WTC11 (cell line): ENCODE results near the gene PHLPP1. TPM values are rescaled to one million over a fixed set of nuclear protein-coding genes. Genes with fewer than 3 reads are reported as not detected.

Experiments
- ATAC-seq: fragments of 200-7000 bp; cut with Tn5 transposase; 2 replicates; pipeline ENCODE4 v1.10.0; 2021; ENCODE audit warnings: mild to moderate bottlenecking, moderate library complexity
- CTCF ChIA-PET: fragments of 300-600 bp; sonication (Branson Sonifier 250); formaldehyde crosslinking; loops from one replicate; lab custom pipeline; 2021; ENCODE audit warnings: antibody characterized with exemption; lab: Charles Lee
- POLR2A ChIA-PET: fragments of 350-600 bp; sonication (Branson Sonifier 250); formaldehyde crosslinking; loops from one replicate; lab custom pipeline; 2021; ENCODE audit warnings: antibody characterized with exemption; lab: Charles Lee
- DNase-seq: peaks from one replicate; pipeline ENCODE4 v3.0.0; 2021; ENCODE audit warnings: low spot score
- H3K27ac Mint-ChIP-seq: 2 replicates; pipeline ENCODE4 v1.8.0; 2021; ENCODE audit warnings: mixed read lengths
- H3K27me3 Mint-ChIP-seq: 2 replicates; pipeline ENCODE4 v1.8.0; 2021; ENCODE audit warnings: low read depth, mild to moderate bottlenecking, moderate library complexity, mixed read lengths
- H3K36me3 Mint-ChIP-seq: 2 replicates; pipeline ENCODE4 v1.8.0; 2021; ENCODE audit warnings: mixed read lengths
- H3K4me1 Mint-ChIP-seq: 2 replicates; pipeline ENCODE4 v1.8.0; 2022; ENCODE audit warnings: mixed read lengths
- H3K4me3 Mint-ChIP-seq: 2 replicates; pipeline ENCODE4 v1.8.0; 2021; ENCODE audit warnings: mild to moderate bottlenecking, moderate library complexity, mixed read lengths
- H3K9me3 Mint-ChIP-seq: 2 replicates; pipeline ENCODE4 v1.8.0; 2021; ENCODE audit warnings: mixed read lengths
- AFF4 ChIP-seq: sonication (generic); formaldehyde crosslinking; IDR thresholded peaks from 2 replicates; pipeline ENCODE4 v1.8.1; 2023; ENCODE audit warnings: mild to moderate bottlenecking, missing genetic modification reagents, borderline replicate concordance
- ATF1 ChIP-seq: sonication (generic); formaldehyde crosslinking; IDR thresholded peaks from 2 replicates; pipeline ENCODE4 v1.8.1; 2023; ENCODE audit warnings: mild to moderate bottlenecking, moderate library complexity, missing genetic modification reagents
- ATF2 ChIP-seq: sonication (generic); formaldehyde crosslinking; IDR thresholded peaks from 2 replicates; pipeline ENCODE4 v1.8.1; 2022; ENCODE audit warnings: low read depth, missing genetic modification reagents, borderline replicate concordance
- ATF3 ChIP-seq: sonication (generic); formaldehyde crosslinking; conservative IDR thresholded peaks from 2 replicates; pipeline ENCODE4 v1.8.1; 2022; ENCODE audit warnings: mild to moderate bottlenecking, missing genetic modification reagents
- ELF4 ChIP-seq: sonication (generic); formaldehyde crosslinking; IDR thresholded peaks from 2 replicates; pipeline ENCODE4 v1.8.1; 2022; ENCODE audit warnings: low read depth, mild to moderate bottlenecking, moderate library complexity, missing genetic modification reagents
- FOXK1 ChIP-seq: sonication (generic); formaldehyde crosslinking; IDR thresholded peaks from 2 replicates; pipeline ENCODE4 v1.8.0; 2022; ENCODE audit warnings: mild to moderate bottlenecking, moderate library complexity, missing genetic modification reagents
- GABPB1 ChIP-seq: sonication (generic); formaldehyde crosslinking; IDR thresholded peaks from 2 replicates; pipeline ENCODE4 v1.8.1; 2023; ENCODE audit warnings: mild to moderate bottlenecking, missing genetic modification reagents
- IRF1 ChIP-seq: sonication (generic); formaldehyde crosslinking; IDR thresholded peaks from 2 replicates; pipeline ENCODE4 v1.8.0; 2023; ENCODE audit warnings: missing genetic modification reagents
- JAZF1 ChIP-seq: fragments of 250-450 bp; sonication (Bioruptor Pico); IDR thresholded peaks from 2 replicates; pipeline ENCODE4 v1.9.0; 2021; ENCODE audit warnings: moderate library complexity, mild to moderate bottlenecking, inconsistent platforms
- MLX ChIP-seq: sonication (generic); formaldehyde crosslinking; IDR thresholded peaks from 2 replicates; pipeline ENCODE4 v1.8.1; 2023; ENCODE audit warnings: mild to moderate bottlenecking, missing genetic modification reagents, moderate library complexity
- NFE2L1 ChIP-seq: sonication (generic); formaldehyde crosslinking; IDR thresholded peaks from 2 replicates; pipeline ENCODE4 v1.8.1; 2023; ENCODE audit warnings: missing genetic modification reagents
- NFYB ChIP-seq: sonication (generic); formaldehyde crosslinking; conservative IDR thresholded peaks from 2 replicates; pipeline ENCODE4 v1.8.0; 2022; ENCODE audit warnings: low read depth, missing genetic modification reagents
- OVOL2 ChIP-seq: fragments of 250-450 bp; sonication (Bioruptor Pico); IDR thresholded peaks from 2 replicates; pipeline ENCODE4 v1.9.0; 2021; ENCODE audit warnings: mild to moderate bottlenecking, borderline replicate concordance
- SOX15 ChIP-seq: fragments of 250-450 bp; sonication (Bioruptor Pico); IDR thresholded peaks from 2 replicates; pipeline ENCODE4 v1.9.0; 2021; ENCODE audit warnings: mild to moderate bottlenecking
- TEAD4 ChIP-seq: sonication (generic); formaldehyde crosslinking; IDR thresholded peaks from 2 replicates; pipeline ENCODE4 v1.8.0; 2022; ENCODE audit warnings: mild to moderate bottlenecking, missing genetic modification reagents
- USF1 ChIP-seq: sonication (generic); formaldehyde crosslinking; IDR thresholded peaks from 2 replicates; pipeline ENCODE4 v1.8.0; 2022; ENCODE audit warnings: mild to moderate bottlenecking, missing genetic modification reagents
- USF2 ChIP-seq: sonication (generic); formaldehyde crosslinking; IDR thresholded peaks from 2 replicates; pipeline ENCODE4 v1.8.1; 2023; ENCODE audit warnings: mild to moderate bottlenecking, missing genetic modification reagents, moderate library complexity
- ZBTB21 ChIP-seq: sonication (generic); formaldehyde crosslinking; IDR thresholded peaks from 2 replicates; pipeline ENCODE4 v1.8.1; 2023; ENCODE audit warnings: mild to moderate bottlenecking, missing genetic modification reagents, borderline replicate concordance
- ZNF138 ChIP-seq: sonication (generic); formaldehyde crosslinking; conservative IDR thresholded peaks from 2 replicates; pipeline ENCODE4 v1.8.1; 2022; ENCODE audit warnings: mild to moderate bottlenecking, moderate library complexity, missing genetic modification reagents
- ZNF263 ChIP-seq: sonication (generic); formaldehyde crosslinking; IDR thresholded peaks from 2 replicates; pipeline ENCODE4 v1.8.1; 2022; ENCODE audit warnings: low read depth, mild to moderate bottlenecking, moderate library complexity, missing genetic modification reagents
- ZNF281 ChIP-seq: sonication (generic); formaldehyde crosslinking; IDR thresholded peaks from 2 replicates; pipeline ENCODE4 v1.8.0; 2023; ENCODE audit warnings: mild to moderate bottlenecking, missing genetic modification reagents
- ZNF423 ChIP-seq: fragments of 250-450 bp; sonication (Bioruptor Pico); IDR thresholded peaks from 2 replicates; pipeline ENCODE4 v2.1.2; 2022; ENCODE audit warnings: mild to moderate bottlenecking, moderate library complexity
- total RNA-seq: library from RNA; stranded (reverse); gene quantifications from 3 replicates; pipeline ENCODE4 v1.2.3, GENCODE V29; 2021

PHLPP1 gene
- total RNA-seq, 1 experiment from 2014 or later, result 52.0 TPM

- no peaks in the 10 kb centered on the region for H3K9me3 Mint-ChIP-seq
- peak overlapping the region; percentile 98 for H3K27ac Mint-ChIP-seq
- POLR2A ChIA-PET, result no interaction called here
- H3K27me3 Mint-ChIP-seq, result no peaks in the 10 kb centered on the region
- no peak for DNase-seq
- H3K4me3 Mint-ChIP-seq, result no peak overlapping the region
- H3K4me1 Mint-ChIP-seq, result peaks cover 71% of the 10 kb centered on the region
- H3K36me3 Mint-ChIP-seq, result peaks cover 2% of the 10 kb centered on the region; the same call in 1 of the 2 replicates
- no peak for TF ChIP-seq SOX15 (CRISPR knock-in tag)
- no peak for TF ChIP-seq ATF3 (CRISPR knock-in tag)
- no peak for TF ChIP-seq ZNF263
- TF ChIP-seq MLX (CRISPR knock-in tag), result no peak
- no peak for TF ChIP-seq AFF4 (CRISPR knock-in tag)
- TF ChIP-seq NFYB (CRISPR knock-in tag), result no peak
- TF ChIP-seq USF1 (CRISPR knock-in tag), result no peak
- TF ChIP-seq NFE2L1 (CRISPR knock-in tag), result no peak
- TF ChIP-seq TEAD4 (CRISPR knock-in tag), result no peak
- TF ChIP-seq, all 79 proteins: peak for 0
- CTCF ChIA-PET, result no interaction called here
- no peak for ATAC-seq
Observed at GRCh38 chr18:62876111-62876510, 160.8 kb downstream of the PHLPP1 start.

- H3K36me3 Mint-ChIP-seq, result peaks cover 2% of the 10 kb centered on the region; the same call in 1 of the 2 replicates
- ChIA-PET CTCF (interaction anchor here (0.6 to 1.7 kb wide), 7 partner anchors 24 to 217 kb away, joined by 3 to 6 read pairs (median 4); no protein-coding TSS in a partner anchor), POLR2A (interaction anchor here (1.8 kb wide), 1 partner anchor 161 kb away, joined by 11 read pairs; the partner anchor contains the start of gene PHLPP1)
- no peak for TF ChIP-seq ZNF281 (CRISPR knock-in tag)
- TF ChIP-seq ZNF138 (CRISPR knock-in tag), result no peak
- TF ChIP-seq ZNF423, result no peak
- no peak for TF ChIP-seq FOXK1
- no peak for TF ChIP-seq USF2 (CRISPR knock-in tag)
- no peak for TF ChIP-seq MLX (CRISPR knock-in tag)
- TF ChIP-seq ATF2 (CRISPR knock-in tag), result no peak
- TF ChIP-seq ZBTB21 (CRISPR knock-in tag), result no peak
- no peak for TF ChIP-seq GABPB1 (CRISPR knock-in tag)
- no peak for TF ChIP-seq JAZF1 (CRISPR knock-in tag)
- TF ChIP-seq IRF1 (CRISPR knock-in tag), result no peak
- no peak for TF ChIP-seq ELF4 (CRISPR knock-in tag)
- no peak for TF ChIP-seq OVOL2 (CRISPR knock-in tag)
- TF ChIP-seq ATF1 (CRISPR knock-in tag), result no peak
- peak overlapping the region; percentile 29 for H3K4me3 Mint-ChIP-seq
- H3K27me3 Mint-ChIP-seq, result no peaks in the 10 kb centered on the region
- peaks cover 76% of the 10 kb centered on the region for H3K4me1 Mint-ChIP-seq
- peak overlapping the region; percentile 98 for H3K27ac Mint-ChIP-seq
- H3K9me3 Mint-ChIP-seq, result no peaks in the 10 kb centered on the region
- ATAC-seq (no peak), DNase-seq (no peak)
Observed at GRCh38 chr18:62876828-62877227, 161.5 kb downstream of the PHLPP1 start.
